ENCODE measurements around the gene GATAD2B. TPM values are rescaled to one million over a fixed set of nuclear protein-coding genes. Genes with fewer than 3 reads are reported as not detected.
"Not testable (repeated sequence)": the region's sequence is repeated elsewhere in the genome, so short reads cannot be mapped to it uniquely, and the experiment has no call there.

GATAD2B gene
- total RNA-seq, 2 experiments from 2014 or later: 59.5 to 59.8 TPM

DNA sequence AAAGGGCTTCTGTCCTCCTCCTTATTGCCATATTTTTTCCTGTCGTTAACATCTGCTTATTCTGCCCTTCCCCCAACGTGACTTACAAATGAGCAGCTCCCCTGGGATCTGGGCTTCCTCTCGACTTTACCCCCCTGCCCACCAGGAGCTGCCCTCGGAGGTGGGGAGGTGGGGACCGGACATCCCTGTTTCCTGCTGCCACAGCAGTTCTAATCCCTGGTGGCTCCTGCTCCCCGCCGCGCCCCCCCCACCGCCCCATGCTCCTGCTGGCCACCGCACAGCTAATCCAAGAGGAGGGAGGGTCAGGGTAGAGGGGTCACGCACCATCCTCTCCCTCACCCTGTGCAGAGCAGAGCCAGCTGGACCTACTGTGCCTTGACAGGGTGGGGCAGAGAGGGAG lies 152.0 kb downstream of the GATAD2B start:
- H3K27ac Mint-ChIP-seq: no peak overlapping the region
- no peaks in the 10 kb centered on the region for H3K27me3 Mint-ChIP-seq
- peaks cover 27% of the 10 kb centered on the region for H3K36me3 Mint-ChIP-seq (ENCODE audit: low read depth)
- TF ChIP-seq, protein P1, sequence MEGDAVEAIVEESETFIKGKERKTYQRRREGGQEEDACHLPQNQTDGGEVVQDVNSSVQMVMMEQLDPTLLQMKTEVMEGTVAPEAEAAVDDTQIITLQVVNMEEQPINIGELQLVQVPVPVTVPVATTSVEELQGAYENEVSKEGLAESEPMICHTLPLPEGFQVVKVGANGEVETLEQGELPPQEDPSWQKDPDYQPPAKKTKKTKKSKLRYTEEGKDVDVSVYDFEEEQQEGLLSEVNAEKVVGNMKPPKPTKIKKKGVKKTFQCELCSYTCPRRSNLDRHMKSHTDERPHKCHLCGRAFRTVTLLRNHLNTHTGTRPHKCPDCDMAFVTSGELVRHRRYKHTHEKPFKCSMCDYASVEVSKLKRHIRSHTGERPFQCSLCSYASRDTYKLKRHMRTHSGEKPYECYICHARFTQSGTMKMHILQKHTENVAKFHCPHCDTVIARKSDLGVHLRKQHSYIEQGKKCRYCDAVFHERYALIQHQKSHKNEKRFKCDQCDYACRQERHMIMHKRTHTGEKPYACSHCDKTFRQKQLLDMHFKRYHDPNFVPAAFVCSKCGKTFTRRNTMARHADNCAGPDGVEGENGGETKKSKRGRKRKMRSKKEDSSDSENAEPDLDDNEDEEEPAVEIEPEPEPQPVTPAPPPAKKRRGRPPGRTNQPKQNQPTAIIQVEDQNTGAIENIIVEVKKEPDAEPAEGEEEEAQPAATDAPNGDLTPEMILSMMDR (IDR thresholded peaks at IDR 0.05): no peak
- H3K4me3 Mint-ChIP-seq: no peak overlapping the region
- CTCF ChIA-PET: interaction anchor here (1.1 kb wide), 1 partner anchor 237 kb away, joined by 3 read pairs; no protein-coding TSS in a partner anchor
- no peaks in the 10 kb centered on the region for H3K9me3 Mint-ChIP-seq
- POLR2A ChIA-PET: interaction anchor here (1.0 to 1.5 kb wide), 2 partner anchors 8 to 11 kb away, joined by 3 read pairs; no protein-coding TSS in a partner anchor
- ATAC-seq (no peak), DNase-seq (no peak)
- peaks cover 21% of the 10 kb centered on the region for H3K4me1 Mint-ChIP-seq (ENCODE audit: low read depth)
- intact Hi-C loops (cut with micrococcal nuclease): no loop called here

DNA sequence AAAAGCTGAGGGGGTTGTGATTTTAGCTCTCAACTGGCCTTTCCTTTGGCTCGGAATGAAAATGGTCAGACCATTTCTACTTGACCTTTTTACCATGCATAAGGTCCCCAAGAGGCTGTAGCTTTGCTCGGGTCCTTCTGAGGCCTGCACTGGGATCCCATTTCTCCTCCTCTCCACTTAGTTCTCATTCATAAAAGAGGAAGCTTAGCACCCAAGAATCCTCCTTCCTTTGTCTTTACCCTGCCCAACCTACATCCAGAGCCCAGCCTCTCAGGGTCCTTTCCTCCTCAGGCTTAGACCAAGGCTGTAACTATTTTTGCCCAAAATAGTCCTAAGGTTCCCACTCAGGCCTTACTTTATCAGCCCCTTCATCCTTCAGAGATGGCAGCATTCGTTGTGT lies 153.6 kb downstream of the GATAD2B start:
- Mint-ChIP-seq H3K27me3 (no peaks in the 10 kb centered on the region), H3K4me1 (ENCODE audit: low read depth) (peaks cover 14% of the 10 kb centered on the region), H3K4me3 (no peak overlapping the region), H3K9me3 (no peaks in the 10 kb centered on the region), H3K27ac (no peak overlapping the region), H3K36me3 (ENCODE audit: low read depth) (peaks cover 29% of the 10 kb centered on the region)
- POLR2A ChIA-PET: no interaction called here
- no peak for ATAC-seq
- intact Hi-C loops (cut with micrococcal nuclease): no loop called here
- CTCF ChIA-PET: interaction anchor here (1.2 kb wide), 1 partner anchor 218 kb away, joined by 3 read pairs; no protein-coding TSS in a partner anchor
- TF ChIP-seq, protein P1 (IDR thresholded peaks at IDR 0.05): no peak
- DNase-seq: no peak

DNA sequence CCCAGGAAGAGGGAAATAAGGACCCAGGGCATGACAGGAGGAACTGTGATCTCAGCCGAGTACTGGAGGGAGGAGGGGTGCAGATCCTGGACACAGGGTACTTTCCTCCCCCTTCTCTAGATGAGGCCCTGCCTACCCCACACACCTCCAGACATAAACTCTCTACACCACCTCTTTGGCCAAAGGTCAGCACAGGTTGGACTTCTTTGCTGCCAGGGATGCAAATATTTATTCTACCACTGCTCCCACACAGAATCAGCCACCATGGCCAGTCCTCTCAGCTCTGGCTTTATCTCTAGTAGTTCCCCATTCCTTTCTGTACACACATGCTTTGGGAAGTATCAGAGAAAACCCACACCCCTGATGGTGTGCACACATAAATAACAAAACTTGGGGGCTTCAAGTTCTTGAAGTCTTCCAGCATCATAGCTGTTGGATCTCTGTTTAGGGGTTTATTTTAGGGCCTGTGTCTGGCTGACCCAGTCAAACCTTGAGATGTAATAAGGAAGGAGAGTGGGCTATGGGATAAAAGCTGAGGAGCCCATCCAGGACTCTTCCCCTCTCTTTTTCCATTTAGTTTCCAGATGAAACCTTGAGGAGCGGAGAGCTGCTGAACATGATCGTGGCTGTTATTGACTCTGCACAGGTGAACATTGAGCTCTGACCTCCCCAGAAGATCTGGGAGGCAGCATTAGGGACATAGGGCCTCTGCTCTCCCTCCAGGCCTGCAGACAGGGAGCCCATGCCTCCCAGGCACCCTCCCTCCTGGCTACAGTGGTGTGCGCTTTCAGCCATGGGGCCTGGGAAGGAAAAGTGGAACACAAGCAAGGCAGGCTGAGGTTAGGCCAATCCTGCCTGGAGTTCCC lies 154.2 kb downstream of the GATAD2B start:
- TF ChIP-seq, protein P1 (IDR thresholded peaks at IDR 0.05): no peak
- intact Hi-C loops (cut with micrococcal nuclease): no loop called here
- DNase-seq: no peak
- Mint-ChIP-seq H3K9me3 (no peaks in the 10 kb centered on the region), H3K27me3 (no peaks in the 10 kb centered on the region), H3K4me3 (no peak overlapping the region), H3K4me1 (ENCODE audit: low read depth) (peaks cover 7% of the 10 kb centered on the region), H3K27ac (no peak overlapping the region), H3K36me3 (ENCODE audit: low read depth) (peaks cover 27% of the 10 kb centered on the region)
- CTCF ChIA-PET: no interaction called here
- ATAC-seq: no peak
- POLR2A ChIA-PET: interaction anchor here (0.6 kb wide), 1 partner anchor 1797 kb away, joined by 3 read pairs; no protein-coding TSS in a partner anchor

DNA sequence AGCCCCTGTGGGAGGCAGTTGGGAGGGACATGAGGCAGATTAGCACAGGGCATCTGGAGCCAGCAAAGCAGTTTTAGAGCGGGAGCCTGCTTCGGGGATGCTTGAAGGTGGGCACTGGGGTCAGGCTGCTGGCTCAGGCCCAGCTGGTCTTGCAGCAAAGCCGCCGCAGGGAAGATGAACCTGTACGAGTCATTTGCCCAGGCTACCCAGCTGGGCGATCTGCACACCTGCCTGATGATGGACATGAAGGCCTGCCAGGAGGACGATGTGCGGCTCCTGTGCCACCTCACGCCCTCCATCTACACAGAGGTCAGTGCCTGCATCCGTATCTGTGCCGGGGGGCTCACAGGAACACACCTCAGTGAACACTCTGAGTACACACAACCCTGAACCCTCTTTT lies 155.3 kb downstream of the GATAD2B start:
- H3K4me1 Mint-ChIP-seq (ENCODE audit: low read depth): no peaks in the 10 kb centered on the region
- ChIA-PET POLR2A (interaction anchor here (0.6 kb wide), 1 partner anchor 1798 kb away, joined by 3 read pairs; no protein-coding TSS in a partner anchor), CTCF (no interaction called here)
- ATAC-seq (no peak), DNase-seq (no peak)
- no peak overlapping the region for H3K27ac Mint-ChIP-seq
- H3K27me3 Mint-ChIP-seq: no peaks in the 10 kb centered on the region
- intact Hi-C loops (cut with micrococcal nuclease): no loop called here
- TF ChIP-seq, protein P1 (IDR thresholded peaks at IDR 0.05): no peak
- no peaks in the 10 kb centered on the region for H3K9me3 Mint-ChIP-seq
- H3K4me3 Mint-ChIP-seq: no peak overlapping the region
- H3K36me3 Mint-ChIP-seq (ENCODE audit: low read depth): peaks cover 25% of the 10 kb centered on the region

DNA sequence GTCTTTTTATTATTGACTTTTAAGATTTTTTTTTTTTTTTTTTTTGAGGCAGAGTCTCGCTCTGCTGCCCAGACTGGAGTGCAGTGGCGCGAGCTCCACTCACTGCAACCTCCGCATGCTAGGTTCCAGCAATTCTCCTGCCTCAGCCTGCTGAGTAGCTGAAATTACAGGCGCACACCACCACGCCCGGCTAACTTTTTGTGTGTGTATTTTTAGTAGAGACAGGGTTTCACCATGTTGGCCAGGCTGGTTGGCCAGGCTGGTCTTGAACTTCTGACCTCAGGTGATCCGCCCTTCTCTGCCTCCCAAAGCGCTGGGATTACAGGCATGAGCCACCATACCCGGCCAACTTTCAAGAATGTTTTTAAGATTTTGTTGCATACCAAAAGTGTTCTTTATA lies 156.1 kb downstream of the GATAD2B start:
- ChIA-PET CTCF (interaction anchor here (1.6 kb wide), 1 partner anchor 16 kb away, joined by 5 read pairs; no protein-coding TSS in a partner anchor), POLR2A (interaction anchor here (1.1 kb wide), 1 partner anchor 133 kb away, joined by 3 read pairs; the partner anchor contains the start of gene CHTOP)
- ATAC-seq; H3K9me3 Mint-ChIP-seq; intact Hi-C loops (cut with micrococcal nuclease); H3K4me3 Mint-ChIP-seq; H3K27ac Mint-ChIP-seq; H3K27me3 Mint-ChIP-seq; H3K4me1 Mint-ChIP-seq (ENCODE audit: low read depth); DNase-seq: not testable (repeated sequence)
- peaks cover 26% of the 10 kb centered on the region for H3K36me3 Mint-ChIP-seq (ENCODE audit: low read depth)

All from activated CD8-positive, alpha-beta T cell treated with anti-CD3 and anti-CD28 coated beads for 36 hours (primary cell).